ACC112 (cell line): ENCODE measurements around the gene C11orf42.

Experiments
- H2AFZ ChIP-seq: fragments of 200-600 bp; sonication (generic); one replicate; pipeline ENCODE4 v1.6.0; 2017; ENCODE audit warnings: antibody characterized with exemption, low read length; ENCODE audit not compliant: unreplicated experiment
- H3K27ac ChIP-seq: fragments of 200-600 bp; sonication (generic); 2 replicates; pipeline ENCODE4 v1.5.1; 2014; ENCODE audit warnings: low read depth, mild to moderate bottlenecking, antibody characterized with exemption, low read length, moderate library complexity
- H3K27me3 ChIP-seq: fragments of 200-600 bp; sonication (generic); 2 replicates; pipeline ENCODE4 v1.6.1; 2014; ENCODE audit warnings: mild to moderate bottlenecking, antibody characterized with exemption, low read length, moderate library complexity, mixed read lengths; ENCODE audit not compliant: insufficient read depth
- H3K36me3 ChIP-seq: fragments of 200-600 bp; sonication (generic); 2 replicates; pipeline ENCODE4 v1.6.1; 2016; ENCODE audit warnings: mild to moderate bottlenecking, antibody characterized with exemption, low read length, moderate library complexity, mixed read lengths; ENCODE audit not compliant: insufficient read depth
- H3K4me1 ChIP-seq: fragments of 200-600 bp; sonication (generic); one replicate; pipeline ENCODE4 v1.6.1; 2016; ENCODE audit warnings: low read length, mixed read lengths; ENCODE audit not compliant: insufficient read depth, unreplicated experiment, control insufficient read depth
- H3K4me3 ChIP-seq: fragments of 200-600 bp; sonication (generic); 2 replicates; pipeline ENCODE4 v1.5.1; 2014; ENCODE audit warnings: mild to moderate bottlenecking, low read depth, low read length
- H3K79me2 ChIP-seq: fragments of 200-600 bp; sonication (generic); one replicate; pipeline ENCODE4 v1.6.0; 2016; ENCODE audit warnings: low read length; ENCODE audit not compliant: control insufficient read depth, unreplicated experiment, insufficient read depth

Gene C11orf42

DNA sequence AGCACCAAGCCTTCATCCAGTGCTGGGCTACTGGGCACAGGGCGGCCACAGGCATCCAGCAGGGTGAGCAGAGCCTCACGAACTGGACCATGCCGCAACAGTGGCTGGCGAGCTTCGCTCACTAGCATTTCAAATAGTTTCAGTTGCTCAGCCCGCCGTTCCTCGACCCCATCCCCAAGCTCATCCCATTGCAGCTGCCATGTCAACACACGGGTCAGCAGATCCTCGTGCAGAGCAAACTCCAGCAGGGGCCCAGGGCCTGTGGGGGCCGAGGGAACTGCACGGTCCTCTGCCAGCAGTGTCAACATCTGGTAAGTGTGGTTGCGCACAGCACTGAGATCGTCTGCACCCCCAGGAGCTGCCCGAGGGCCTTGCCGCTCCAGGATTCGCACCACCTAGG lies 18.5 kb downstream of the C11orf42 start:
- Histone ChIP-seq H3K79me2 (peaks cover 23% of the 10 kb centered on the region), H3K27ac (no peak overlapping the region), H3K4me3 (no peak overlapping the region), H2AFZ (no peak overlapping the region), H3K4me1 (peaks cover 11% of the 10 kb centered on the region), H3K27me3 (no peaks in the 10 kb centered on the region), H3K36me3 (peaks cover 13% of the 10 kb centered on the region)

DNA sequence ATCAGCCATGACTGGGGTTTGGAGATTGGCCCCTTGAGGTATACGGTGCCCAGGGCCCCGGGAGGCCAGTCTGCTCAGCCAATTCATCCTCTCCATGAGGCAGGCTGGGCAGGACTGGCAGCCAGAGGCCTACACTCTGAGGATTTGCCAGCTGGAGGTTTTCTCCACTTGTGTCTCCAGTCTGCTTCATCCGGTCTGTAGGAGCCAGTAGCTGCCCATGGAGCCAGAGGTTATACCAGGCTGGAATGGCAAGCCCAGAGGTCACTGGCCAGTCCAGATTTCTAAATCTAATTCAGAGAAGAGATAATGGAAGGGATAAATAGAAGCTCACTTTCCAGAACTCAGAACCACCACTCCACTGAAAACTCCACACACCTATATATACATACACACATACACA lies 19.1 kb downstream of the C11orf42 start:
- Histone ChIP-seq H3K36me3 (peaks cover 13% of the 10 kb centered on the region), H3K27me3 (no peaks in the 10 kb centered on the region), H3K79me2 (peaks cover 26% of the 10 kb centered on the region), H2AFZ (no peak overlapping the region), H3K4me3 (no peak overlapping the region), H3K27ac (no peak overlapping the region), H3K4me1 (peaks cover 7% of the 10 kb centered on the region)

DNA sequence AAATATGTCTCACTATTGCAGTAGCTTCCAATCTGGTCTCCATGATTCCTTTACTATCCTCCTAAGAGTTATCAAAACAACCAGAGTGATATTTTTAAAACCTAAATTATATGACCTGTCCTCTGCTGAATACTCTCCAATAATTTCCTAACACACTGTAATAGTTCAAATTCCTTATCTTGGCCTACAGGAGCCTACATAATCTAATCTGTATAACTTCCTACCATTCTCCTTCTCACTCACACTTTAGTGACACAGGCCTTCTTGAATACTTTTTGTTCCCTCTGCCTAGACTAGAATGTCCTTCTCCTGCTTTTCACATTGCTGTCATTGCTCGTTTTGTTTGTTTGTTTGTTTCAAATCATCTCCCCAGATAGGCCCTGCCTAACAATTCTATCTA lies 19.7 kb downstream of the C11orf42 start:
- Histone ChIP-seq H3K4me3 (no peak overlapping the region), H3K36me3 (peaks cover 13% of the 10 kb centered on the region), H2AFZ (no peak overlapping the region), H3K27me3 (no peaks in the 10 kb centered on the region), H3K79me2 (peaks cover 32% of the 10 kb centered on the region), H3K4me1 (peaks cover under 1% of the 10 kb centered on the region), H3K27ac (no peak overlapping the region)

DNA sequence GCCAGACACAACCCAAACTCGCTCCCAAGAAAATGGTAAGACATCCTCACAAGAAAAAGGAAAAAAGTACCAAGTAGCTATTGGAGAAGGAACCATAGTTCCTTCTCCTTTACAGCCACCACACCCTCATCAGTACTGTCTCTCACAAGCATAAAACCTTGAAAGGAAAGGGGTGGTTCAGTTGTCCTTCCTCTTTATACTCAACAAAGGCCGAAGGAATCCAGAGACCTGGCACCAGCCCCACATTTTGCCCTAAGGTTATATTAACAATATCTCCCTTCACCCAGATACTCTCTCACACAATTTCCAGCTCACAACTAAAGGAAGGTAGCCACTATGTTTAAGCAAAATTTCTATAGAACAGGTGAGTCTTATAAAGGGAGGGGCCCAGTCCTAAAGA lies 20.5 kb downstream of the C11orf42 start:
- peaks cover 41% of the 10 kb centered on the region for H3K79me2 ChIP-seq
- H3K4me3 ChIP-seq = no peak overlapping the region
- no peak overlapping the region for H2AFZ ChIP-seq
- H3K36me3 ChIP-seq = peaks cover 8% of the 10 kb centered on the region
- H3K27me3 ChIP-seq = no peaks in the 10 kb centered on the region
- H3K4me1 ChIP-seq = no peaks in the 10 kb centered on the region
- no peak overlapping the region for H3K27ac ChIP-seq

DNA sequence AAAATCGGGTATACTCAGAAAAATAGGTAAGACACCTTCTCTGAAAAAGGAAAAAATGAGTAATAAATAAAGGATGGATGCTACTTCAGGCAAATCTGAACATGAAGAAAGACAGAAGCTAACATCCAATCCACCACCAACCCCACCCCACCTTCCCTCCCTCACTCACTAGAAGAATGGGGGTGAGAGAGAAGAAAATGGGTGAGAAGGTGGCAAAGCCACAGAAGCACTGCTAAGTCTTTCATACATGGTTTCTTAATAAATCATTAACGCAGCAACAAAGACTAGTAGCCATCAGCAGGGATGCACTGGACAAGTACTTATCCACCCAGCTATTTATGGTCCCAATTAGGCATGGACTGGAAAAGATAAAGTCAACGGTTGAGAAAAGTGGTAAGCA lies 23.2 kb downstream of the C11orf42 start:
- Histone ChIP-seq H3K27ac (no peak overlapping the region), H2AFZ (no peak overlapping the region), H3K27me3 (no peaks in the 10 kb centered on the region), H3K4me1 (peaks cover 7% of the 10 kb centered on the region), H3K79me2 (peaks cover 62% of the 10 kb centered on the region), H3K36me3 (no peaks in the 10 kb centered on the region), H3K4me3 (no peak overlapping the region)

DNA sequence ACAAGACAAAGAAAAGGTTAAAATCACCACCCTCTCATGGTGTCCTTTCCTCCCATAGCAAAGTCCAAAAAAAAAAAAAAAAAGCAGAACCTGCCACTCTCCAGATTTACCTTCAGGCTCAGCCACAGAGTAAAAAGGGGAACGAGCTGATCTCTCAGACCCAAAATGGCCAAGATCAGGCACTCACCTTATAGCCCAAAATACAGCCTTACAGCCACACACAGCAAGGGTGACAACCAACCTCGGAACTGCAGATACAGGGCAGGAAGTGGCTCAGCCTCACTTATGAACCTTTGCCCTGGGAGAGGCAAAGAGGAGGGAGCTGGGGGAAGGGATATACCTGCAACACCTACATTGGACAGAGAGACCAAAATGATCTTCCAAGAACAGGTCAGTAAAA lies 24.6 kb downstream of the C11orf42 start:
- H3K27me3 ChIP-seq = no peaks in the 10 kb centered on the region

DNA sequence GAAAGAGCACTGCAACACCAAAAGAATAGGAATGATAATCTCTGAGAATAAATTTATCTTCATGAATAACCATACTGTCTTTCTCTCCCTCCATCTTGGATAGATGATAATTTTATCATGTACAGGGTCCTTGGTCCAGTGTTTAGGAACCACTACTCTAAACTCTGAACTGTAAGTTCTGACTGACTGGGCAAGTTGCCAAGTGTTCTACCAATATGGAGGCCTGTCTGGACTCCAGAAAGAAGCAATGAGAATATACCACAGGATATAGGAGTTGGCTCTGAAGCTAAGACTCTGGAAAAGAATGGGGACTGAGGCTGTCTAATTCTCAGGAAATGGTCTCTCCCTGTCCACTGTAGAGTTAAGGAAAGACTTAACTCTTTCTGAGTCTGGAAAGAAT lies 27.5 kb downstream of the C11orf42 start:
- Histone ChIP-seq H3K27ac (no peak overlapping the region), H3K79me2 (peaks cover 48% of the 10 kb centered on the region), H3K27me3 (no peaks in the 10 kb centered on the region), H3K4me1 (peaks cover 10% of the 10 kb centered on the region), H3K4me3 (peak overlapping the region; percentile 87; the same call in 1 of the 2 replicates), H2AFZ (no peak overlapping the region), H3K36me3 (no peaks in the 10 kb centered on the region)

More for the DNA sequence above, 24.6 kb downstream of the C11orf42 start:
- H3K79me2 ChIP-seq = peaks cover 71% of the 10 kb centered on the region
- peaks cover 10% of the 10 kb centered on the region for H3K4me1 ChIP-seq
- H2AFZ ChIP-seq = no peak overlapping the region
- no peak overlapping the region for H3K27ac ChIP-seq
- no peak overlapping the region for H3K4me3 ChIP-seq
- no peaks in the 10 kb centered on the region for H3K36me3 ChIP-seq

DNA sequence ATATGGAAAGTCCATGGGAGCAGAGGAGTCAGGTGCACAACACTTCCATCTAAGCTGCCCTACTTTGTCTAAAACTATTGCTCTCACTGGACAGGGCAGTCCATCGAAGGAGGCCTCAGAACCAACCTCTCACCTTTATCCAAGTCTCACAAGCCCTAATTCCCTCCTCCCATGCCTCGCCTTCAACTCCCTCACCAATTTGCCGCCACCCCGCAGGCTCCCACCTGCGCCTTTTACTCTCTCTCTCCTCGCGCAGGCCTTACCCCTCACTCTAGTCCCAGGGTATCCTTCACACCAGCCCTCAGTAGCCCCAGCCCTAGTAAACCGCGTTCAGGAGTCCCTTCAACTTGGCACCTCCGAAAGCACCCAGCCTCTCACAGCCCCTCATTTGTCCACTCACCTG lies 28.6 kb downstream of the C11orf42 start:
- Histone ChIP-seq H3K36me3 (no peaks in the 10 kb centered on the region), H3K4me3 (peak overlapping the region; percentile 87), H3K79me2 (peaks cover 48% of the 10 kb centered on the region), H3K27ac (peak overlapping the region; percentile 22; the same call in 1 of the 2 replicates), H3K4me1 (peaks cover 10% of the 10 kb centered on the region), H3K27me3 (peaks cover 3% of the 10 kb centered on the region; the same call in 1 of the 2 replicates), H2AFZ (peak overlapping the region; percentile 51)

DNA sequence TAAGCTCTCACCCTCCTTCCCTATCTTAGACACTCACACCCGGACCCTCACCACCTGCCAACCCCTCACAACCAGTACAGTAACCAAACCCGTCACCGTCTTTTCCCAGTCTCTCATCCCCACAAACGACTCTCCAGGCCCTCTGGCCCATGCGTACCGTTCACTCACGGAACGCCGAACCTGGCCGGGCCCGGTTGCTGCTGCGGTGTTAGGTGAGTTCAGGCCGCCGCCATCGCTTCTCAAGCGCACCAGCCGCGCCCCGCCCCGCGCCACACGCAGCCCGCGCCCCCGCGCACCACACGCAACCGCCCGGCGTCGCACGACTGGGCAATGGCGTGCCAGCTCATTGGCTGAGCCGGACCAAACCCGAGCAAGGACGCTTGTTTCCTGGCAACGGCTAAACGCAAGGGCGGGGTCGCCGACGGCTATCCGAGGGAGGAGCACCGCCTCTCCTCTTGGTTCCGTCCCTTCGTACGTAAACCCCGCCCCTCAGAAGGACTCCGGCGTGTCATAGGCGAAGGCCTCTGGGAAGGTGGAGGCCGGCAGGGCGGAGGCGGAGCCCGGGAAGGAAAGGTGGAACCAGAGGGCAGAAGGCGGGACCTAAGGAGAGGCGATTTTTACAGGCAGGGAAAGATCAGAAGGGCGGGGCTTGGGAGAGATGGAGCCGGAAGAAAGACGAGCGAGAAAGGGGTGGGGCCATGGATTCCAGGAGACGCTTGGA lies 29.2 kb downstream of the C11orf42 start, which contains the start of gene FHIP1B:
Gene FHIP1B, minus strand, starts transcription at position 250 of the 721 bp plus-strand sequence. CDS start 10,120 bp downstream, outside the sequence.
- H3K79me2 ChIP-seq = peaks cover 44% of the 10 kb centered on the region
- peaks cover 10% of the 10 kb centered on the region for H3K4me1 ChIP-seq
- peaks cover 6% of the 10 kb centered on the region; the same call in 1 of the 2 replicates for H3K27me3 ChIP-seq
- H3K4me3 ChIP-seq = peak within 1 kb of the TSS; percentile 87
- H3K36me3 ChIP-seq = no peaks in the 10 kb centered on the region
- H2AFZ ChIP-seq = peak within 1 kb of the TSS; percentile 79
- peak within 1 kb of the TSS; percentile 22; the same call in 1 of the 2 replicates for H3K27ac ChIP-seq

DNA sequence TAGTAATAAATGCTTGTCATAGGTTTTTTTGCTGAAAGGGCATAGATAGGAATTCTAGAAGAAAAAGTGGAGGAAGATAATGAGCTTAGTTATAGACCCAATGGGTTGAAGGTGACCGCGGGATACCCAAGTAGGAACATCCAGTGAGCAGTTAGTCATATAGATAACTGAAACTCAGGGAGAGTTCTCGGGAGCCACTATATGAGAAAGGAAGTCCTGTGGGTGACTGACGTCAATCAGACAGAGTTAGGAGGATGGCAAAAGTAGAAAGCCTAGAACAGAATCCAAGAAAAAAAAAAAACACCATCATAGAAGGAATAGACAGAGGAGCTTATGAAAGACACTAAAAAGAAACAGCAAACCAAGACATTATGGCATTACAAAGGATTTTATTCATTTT lies 31.9 kb downstream of the C11orf42 start:
- H3K36me3 ChIP-seq = no peaks in the 10 kb centered on the region
- no peak overlapping the region for H3K27ac ChIP-seq
- peaks cover 6% of the 10 kb centered on the region; the same call in 1 of the 2 replicates for H3K27me3 ChIP-seq
- H3K79me2 ChIP-seq = peaks cover 18% of the 10 kb centered on the region
- H3K4me1 ChIP-seq = peaks cover 10% of the 10 kb centered on the region
- no peak overlapping the region for H2AFZ ChIP-seq
- H3K4me3 ChIP-seq = no peak overlapping the region

DNA sequence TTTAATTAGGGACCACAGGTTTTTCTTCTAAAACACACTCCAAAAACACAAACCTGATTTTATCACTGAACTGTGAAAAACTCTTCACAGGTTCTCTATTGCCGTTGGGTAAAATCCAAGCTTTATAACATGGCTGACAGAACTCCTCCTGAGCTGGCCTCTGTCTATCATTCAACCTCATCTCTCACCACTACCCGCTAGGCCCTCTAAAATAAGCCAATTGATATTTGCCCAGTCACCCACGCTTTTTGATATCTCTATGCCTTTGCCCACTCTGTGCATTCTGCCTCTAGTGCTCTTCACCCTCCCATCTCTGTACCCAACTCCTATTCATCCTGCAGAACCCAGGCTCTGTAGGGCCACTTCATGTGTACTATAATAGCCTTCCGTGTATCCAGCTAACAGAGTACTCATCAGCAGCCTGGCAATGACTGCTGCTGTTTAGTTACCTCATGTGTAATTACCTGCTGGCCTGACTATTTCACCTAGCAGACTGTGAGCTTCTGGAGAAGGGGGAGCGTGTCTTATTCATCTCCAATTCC lies 32.5 kb downstream of the C11orf42 start:
- Histone ChIP-seq H3K4me1 (peaks cover 9% of the 10 kb centered on the region), H3K4me3 (no peak overlapping the region), H3K27me3 (peaks cover 11% of the 10 kb centered on the region), H3K36me3 (no peaks in the 10 kb centered on the region), H3K27ac (no peak overlapping the region), H3K79me2 (peaks cover 16% of the 10 kb centered on the region), H2AFZ (no peak overlapping the region)
